Mucosa of gallbladder (tissue), 1 donor: ENCODE data around the gene IL11. TPM values are rescaled to one million over a fixed set of nuclear protein-coding genes. Genes with fewer than 3 reads are reported as not detected.
A peak's percentile ranks its signal among the peaks of the same experiment; 100 is the strongest.
"Not testable (repeated sequence)": the region's sequence is repeated elsewhere in the genome, so short reads cannot be mapped to it uniquely, and the experiment has no call there.

ENCODE experiments used
- DNase-seq: peaks from one replicate; pipeline ENCODE4 v3.0.0-alpha.2; 2020; ENCODE audit warnings: low spot score
- total RNA-seq: library from RNA; stranded (reverse); gene quantifications from one replicate; pipeline ENCODE4 v1.2.1, GENCODE V29; 2021
- donor health status: DM: no; HTN: no; CAD: no.

IL11 gene
- 0.69 TPM for total RNA-seq

GRCh38 chr19:55370305-55370988, at the start of gene IL11:
IL11 (minus strand) TSS chr19:55370463; CDS start chr19:55370310, 153 bp downstream.
- DNase-seq, result no peak

- DNase-seq, result no peak
Measured at GRCh38 chr19:55419624-55420236, 49.5 kb upstream of the IL11 start.

- DNase-seq, result no peak
Measured at GRCh38 chr19:55419103-55419502, 48.8 kb upstream of the IL11 start.

GRCh38 chr19:55418185-55418584, 47.9 kb upstream of the IL11 start:
- DNase-seq, result peak; percentile 65

GRCh38 chr19:55410168-55410567, 39.9 kb upstream of the IL11 start:
- no peak for DNase-seq

GRCh38 chr19:55409179-55409578, 38.9 kb upstream of the IL11 start:
- not testable (repeated sequence) for DNase-seq

GRCh38 chr19:55408533-55408872, 38.2 kb upstream of the IL11 start:
- no peak for DNase-seq

- peak; percentile 99 for DNase-seq
Measured at GRCh38 chr19:55407800-55408532, 37.7 kb upstream of the IL11 start.

- not testable (repeated sequence) for DNase-seq
Measured at GRCh38 chr19:55407550-55407799, 37.2 kb upstream of the IL11 start, which contains the start of gene UBE2S. UBE2S (minus strand) TSS chr19:55407788; CDS start chr19:55407589, 199 bp downstream.

GRCh38 chr19:55406826-55407549, 36.7 kb upstream of the IL11 start:
- DNase-seq, result no peak

- no peak for DNase-seq
Measured at GRCh38 chr19:55406091-55406825, 36.0 kb upstream of the IL11 start.

- DNase-seq, result no peak
Measured at GRCh38 chr19:55405638-55406037, 35.4 kb upstream of the IL11 start.

- DNase-seq, result no peak
Measured at GRCh38 chr19:55402509-55402908, 32.2 kb upstream of the IL11 start.

- DNase-seq, result not testable (repeated sequence)
Measured at GRCh38 chr19:55401390-55401789, 31.1 kb upstream of the IL11 start.

GRCh38 chr19:55400281-55401087, 30.2 kb upstream of the IL11 start:
- DNase-seq, result no peak

GRCh38 chr19:55398200-55398925, 28.1 kb upstream of the IL11 start:
- DNase-seq, result no peak

- no peak for DNase-seq
Measured at GRCh38 chr19:55392820-55393761, 22.8 kb upstream of the IL11 start.

- DNase-seq, result no peak
Measured at GRCh38 chr19:55391702-55392615, 21.7 kb upstream of the IL11 start.
